HCT116 (cell line): ENCODE results near the gene MYLIP. TPM values are rescaled to one million over a fixed set of nuclear protein-coding genes. Genes with fewer than 3 reads are reported as not detected.

Source experiments
- ATAC-seq: fragments of 200-7000 bp; cut with Tn5 transposase; 2 replicates; pipeline ENCODE4 v1.9.1; 2020; ENCODE audit warnings: mild to moderate bottlenecking, moderate library complexity
- BruUV-seq: library from RNA; stranded (reverse); fragments of 400-500 nt; replicated peaks from 2 replicates; lab custom pipeline; 2021; lab: Mats Ljungman, UMichigan
- CTCF ChIA-PET: fragments of 300-600 bp; sonication (Branson Sonifier 250); formaldehyde crosslinking; loops from one replicate; lab custom pipeline; 2021; ENCODE audit warnings: antibody characterized with exemption; lab: Charles Lee
- POLR2A ChIA-PET: fragments of 300-600, 350-600 bp; sonication (Branson Sonifier 250); formaldehyde crosslinking; loops from one replicate; lab custom pipeline; 2021; ENCODE audit warnings: antibody characterized with exemption; lab: Charles Lee
- RAD21 ChIA-PET, 2 experiments: fragments of 300-600 bp; sonication (Branson Sonifier 250); formaldehyde crosslinking; loops; one replicate each; lab custom pipeline; 2023; ENCODE audit warnings: low total read pairs in 2 of 2; ENCODE audit not compliant: uncharacterized antibody in 2 of 2, unreplicated experiment in 2 of 2, low non-redundant PET in 1 of 2; lab: Charles Lee
- DNase-seq: peaks from one replicate; pipeline ENCODE4 v3.0.0-alpha.2; 2010; ENCODE audit warnings: low read depth, low spot score
- H2AFZ ChIP-seq: fragments of 200-600 bp; shearing (Covaris generic), sonication (generic); 2 replicates; pipeline ENCODE4 v1.6.1; 2017; ENCODE audit warnings: low read depth, mixed run types, mixed read lengths, antibody characterized with exemption, low read length; ENCODE audit not compliant: poor library complexity, severe bottlenecking
- H3K27ac ChIP-seq: 2 replicates; pipeline ENCODE4 v1.5.1; 2012; ENCODE audit warnings: low read depth, low read length
- H3K27me3 ChIP-seq: fragments of 200-600 bp; sonication (generic); 2 replicates; pipeline ENCODE4 v1.6.1; 2016; ENCODE audit warnings: mixed run types, low read length, mixed read lengths; ENCODE audit not compliant: insufficient read depth
- H3K36me3 ChIP-seq, 2 experiments: fragments of 200-500 bp in 1 of 2; fragments of 200-600 bp in 1 of 2; sonication (Bioruptor generic) in 1 of 2; sonication (generic) in 1 of 2; 2 replicates each; pipeline versions ENCODE4 v1.5.1 to v1.6.1; 2014 to 2016; ENCODE audit warnings: low read length in 2 of 2, inconsistent platforms in 1 of 2, mixed read lengths in 1 of 2, mixed run types in 1 of 2; ENCODE audit not compliant: insufficient read depth in 2 of 2, control insufficient read depth in 1 of 2
- H3K4me1 ChIP-seq, 2 experiments: fragments of 200-600 bp in 1 of 2; sonication (generic) in 1 of 2; 2 replicates each; pipeline versions ENCODE4 v1.5.1 to v1.6.1; 2012 to 2017; ENCODE audit warnings: low read length in 2 of 2, inconsistent platforms in 1 of 2, mild to moderate bottlenecking in 1 of 2, mixed read lengths in 1 of 2, mixed run types in 1 of 2, moderate library complexity in 1 of 2; ENCODE audit not compliant: insufficient read depth in 2 of 2, control insufficient read depth in 1 of 2
- H3K4me2 ChIP-seq: fragments of 200-600 bp; sonication (generic); 2 replicates; pipeline ENCODE4 v1.6.1; 2017; ENCODE audit warnings: mixed run types, low read length, mixed read lengths
- H3K4me3 ChIP-seq, 2 experiments: fragments of 200-600 bp in 1 of 2; sonication (generic) in 1 of 2; replicated peaks in 1 of 2; 2 replicates each; pipeline ENCODE4 v1.5.1; 2011 to 2016; ENCODE audit warnings: low read length in 2 of 2, control low read depth in 1 of 2, low read depth in 1 of 2, mild to moderate bottlenecking in 1 of 2, mixed read lengths in 1 of 2, mixed run types in 1 of 2
- H3K79me2 ChIP-seq: fragments of 200-600 bp; sonication (generic); 2 replicates; pipeline ENCODE4 v1.6.1; 2017; ENCODE audit warnings: mild to moderate bottlenecking, mixed run types, low read length, moderate library complexity, mixed read lengths; ENCODE audit not compliant: insufficient read depth
- H3K9ac ChIP-seq: fragments of 200-600 bp; sonication (generic); 2 replicates; pipeline ENCODE4 v1.6.1; 2016; ENCODE audit warnings: low read length, mixed read lengths
- H3K9me2 ChIP-seq: fragments of 200-600 bp; sonication (generic), shearing (Covaris generic); 2 replicates; pipeline ENCODE4 v1.6.1; 2017; ENCODE audit warnings: mixed run types, mild to moderate bottlenecking, moderate library complexity; ENCODE audit not compliant: insufficient read depth
- H3K9me3 ChIP-seq, 2 experiments: fragments of 200-500 bp in 1 of 2; fragments of 200-600 bp in 1 of 2; sonication (Bioruptor generic) in 1 of 2; sonication (generic) in 1 of 2; 2 replicates each; pipeline ENCODE4 v1.6.1; 2014 to 2017; ENCODE audit warnings: low read length in 2 of 2, mixed read lengths in 2 of 2, inconsistent platforms in 1 of 2, low read depth in 1 of 2, mild to moderate bottlenecking in 1 of 2, mixed run types in 1 of 2, moderate library complexity in 1 of 2; ENCODE audit not compliant: control insufficient read depth in 1 of 2, insufficient read depth in 1 of 2
- H4K20me1 ChIP-seq: fragments of 200-600 bp; sonication (generic), shearing (Covaris generic); 2 replicates; pipeline ENCODE4 v1.6.1; 2017; ENCODE audit warnings: mixed run types, mild to moderate bottlenecking, moderate library complexity; ENCODE audit not compliant: insufficient read depth
- ATF3 ChIP-seq: IDR thresholded peaks from 2 replicates; pipeline ENCODE4 v1.6.1; 2012
- CEBPB ChIP-seq: IDR thresholded peaks from 2 replicates; pipeline ENCODE4 v1.6.1; 2012; ENCODE audit warnings: low read depth
- CTCF ChIP-seq, 3 experiments: fragments of 200-600 bp in 1 of 3; sonication (generic) in 1 of 3; IDR thresholded peaks in 2 of 3; conservative IDR thresholded peaks in 1 of 3; 2 replicates each; pipeline ENCODE4 v1.5.1; 2012 to 2017; ENCODE audit warnings: low read depth in 2 of 3, low read length in 2 of 3, antibody characterized with exemption in 1 of 3, borderline replicate concordance in 1 of 3, control low read depth in 1 of 3, mild to moderate bottlenecking in 1 of 3, mixed read lengths in 1 of 3, mixed run types in 1 of 3, moderate library complexity in 1 of 3; ENCODE audit not compliant: insufficient read depth in 1 of 3
- EGR1 ChIP-seq: IDR thresholded peaks from 2 replicates; pipeline ENCODE4 v1.6.1; 2012; ENCODE audit warnings: low read depth
- EZH2 ChIP-seq: fragments of 200-600 bp; sonication (generic); IDR thresholded peaks from 2 replicates; pipeline ENCODE4 v1.6.1; 2017; ENCODE audit warnings: antibody characterized with exemption, mixed run types
- FOSL1 ChIP-seq: IDR thresholded peaks from 2 replicates; pipeline ENCODE4 v1.6.1; 2012; ENCODE audit warnings: low read depth
- RAD21 ChIP-seq: IDR thresholded peaks from 2 replicates; pipeline ENCODE4 v1.6.1; 2012; ENCODE audit warnings: low read depth, mild to moderate bottlenecking
- SIN3A ChIP-seq: IDR thresholded peaks from 2 replicates; pipeline ENCODE4 v1.6.1; 2012; ENCODE audit warnings: low read depth
- TCF7L2 ChIP-seq: IDR thresholded peaks from 2 replicates; pipeline ENCODE4 v1.7.0; 2011; ENCODE audit warnings: borderline replicate concordance, inconsistent platforms; ENCODE audit not compliant: insufficient read depth, insufficient read length; ENCODE audit errors: extremely low read depth
- ZBTB33 ChIP-seq: IDR thresholded peaks from 2 replicates; pipeline ENCODE4 v1.6.1; 2011; ENCODE audit warnings: mild to moderate bottlenecking, low read length, moderate library complexity; ENCODE audit not compliant: insufficient replicate concordance; ENCODE audit errors: extremely low read depth
- ZFX ChIP-seq: fragments of 450-650 bp; IDR thresholded peaks from 2 replicates; pipeline ENCODE4 v1.6.1; 2017
- ZNF274 ChIP-seq: fragments of 200-500 bp; sonication (Bioruptor generic); IDR thresholded peaks from 2 replicates; pipeline ENCODE4 v1.6.1; 2014; ENCODE audit warnings: mild to moderate bottlenecking, low read depth, low read length, inconsistent platforms
- intact Hi-C: fragments of 100-400 bp; cut with micrococcal nuclease; formaldehyde crosslinking; loops from 2 replicates; pipeline ENCODE4 v1.10.0; 2022
- total RNA-seq: library from RNA; stranded (reverse); gene quantifications from one replicate; pipeline ENCODE4 v1.2.1, GENCODE V29; 2021; ENCODE audit not compliant: unreplicated experiment

The MYLIP gene
- total RNA-seq, 1 experiment from 2014 or later, result 10.6 TPM

GRCh38 chr6:16153211-16153820 lies 24.4 kb downstream of the MYLIP start:
- Histone ChIP-seq H3K4me3 (no peak overlapping the region), H3K27ac (no peak overlapping the region), H3K4me1 (no peaks in the 10 kb centered on the region), H3K27me3 (no peaks in the 10 kb centered on the region), H3K4me2 (no peak overlapping the region), H3K9me3 (no peaks in the 10 kb centered on the region), H3K79me2 (no peaks in the 10 kb centered on the region), H3K9ac (no peak overlapping the region), H4K20me1 (no peaks in the 10 kb centered on the region), H2AFZ (no peak overlapping the region), H3K36me3 (no peaks in the 10 kb centered on the region), H3K9me2 (no peaks in the 10 kb centered on the region)
- no TSS peak for BruUV-seq
- RAD21 ChIA-PET, result no interaction called here
- TF ChIP-seq ZBTB33 (no peak), EZH2 (no peak), ZFX (no peak), ATF3 (no peak), RAD21 (no peak), ZNF274 (no peak), SIN3A (no peak), CEBPB (no peak), EGR1 (no peak), TCF7L2 (no peak), FOSL1 (no peak), CTCF (IDR thresholded peaks at IDR 0.05 in 2 of 3, conservative IDR thresholded peaks at IDR 0.05 in 1 of 3; ENCODE audit: borderline replicate concordance in 1 of 3, insufficient read depth in 1 of 3, low read depth in 2 of 3, low read length in 2 of 3) (no peak)
- DNase-seq, result no peak
- no peak for ATAC-seq
- CTCF ChIA-PET, result interaction anchor here (1.3 kb wide), 1 partner anchor 30 kb away, joined by 3 read pairs; no protein-coding TSS in a partner anchor
- intact Hi-C loops, result no loop called here
- POLR2A ChIA-PET, result interaction anchor here (1.1 kb wide), 1 partner anchor 25 kb away, joined by 4 read pairs; the partner anchor contains the start of gene MYLIP
